ENCODE data around the gene TADA3.

Gene TADA3, protein sequence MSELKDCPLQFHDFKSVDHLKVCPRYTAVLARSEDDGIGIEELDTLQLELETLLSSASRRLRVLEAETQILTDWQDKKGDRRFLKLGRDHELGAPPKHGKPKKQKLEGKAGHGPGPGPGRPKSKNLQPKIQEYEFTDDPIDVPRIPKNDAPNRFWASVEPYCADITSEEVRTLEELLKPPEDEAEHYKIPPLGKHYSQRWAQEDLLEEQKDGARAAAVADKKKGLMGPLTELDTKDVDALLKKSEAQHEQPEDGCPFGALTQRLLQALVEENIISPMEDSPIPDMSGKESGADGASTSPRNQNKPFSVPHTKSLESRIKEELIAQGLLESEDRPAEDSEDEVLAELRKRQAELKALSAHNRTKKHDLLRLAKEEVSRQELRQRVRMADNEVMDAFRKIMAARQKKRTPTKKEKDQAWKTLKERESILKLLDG

DNA sequence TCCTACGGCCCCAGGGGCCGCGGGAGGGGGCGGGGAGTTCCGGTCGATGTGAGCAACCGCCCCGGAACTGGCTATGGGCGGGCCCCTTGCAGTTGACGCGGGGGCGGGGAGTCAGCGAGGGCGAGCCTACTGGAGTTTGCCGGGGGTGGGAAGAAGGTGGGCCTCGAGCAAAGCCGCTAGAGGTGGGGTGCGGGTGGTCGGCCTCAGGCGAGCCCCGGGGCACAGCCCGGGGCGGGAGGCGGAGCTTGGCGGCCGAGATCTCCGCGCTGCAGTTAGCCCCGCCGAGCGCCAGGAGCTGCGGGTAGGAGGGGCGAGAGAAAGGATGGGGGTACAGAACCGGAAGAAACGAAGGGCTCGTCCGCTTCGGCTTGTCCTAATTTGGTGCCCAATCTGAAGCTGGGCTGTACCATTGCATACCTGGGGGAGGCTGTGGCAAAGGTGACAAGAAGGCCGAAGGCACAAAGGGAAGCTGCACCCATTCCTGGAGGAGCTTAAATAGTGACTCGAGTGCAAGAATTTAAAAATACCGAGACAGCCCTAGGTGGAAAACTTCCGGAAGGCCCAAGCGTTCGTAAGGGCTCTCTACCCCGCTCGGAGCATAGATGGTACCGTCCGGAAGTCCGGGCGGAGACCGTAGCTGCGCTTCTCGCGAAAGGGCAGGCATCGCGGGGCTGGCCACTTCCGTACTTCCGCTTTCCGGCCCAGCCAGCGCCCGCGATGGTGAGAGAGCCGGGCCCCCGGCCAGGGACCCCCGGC, at the start of gene TADA3, which contains the start of gene ARPC4:
TADA3 (minus strand) TSS at position 69 of the 756 bp plus-strand sequence. CDS start 1,007 bp downstream, outside the sequence.
ARPC4 (plus strand) TSS at position 678 of the 756 bp plus-strand sequence; CDS start at position 718, 40 bp downstream.
- DNase-seq = peak; percentile 80 to 90

DNA sequence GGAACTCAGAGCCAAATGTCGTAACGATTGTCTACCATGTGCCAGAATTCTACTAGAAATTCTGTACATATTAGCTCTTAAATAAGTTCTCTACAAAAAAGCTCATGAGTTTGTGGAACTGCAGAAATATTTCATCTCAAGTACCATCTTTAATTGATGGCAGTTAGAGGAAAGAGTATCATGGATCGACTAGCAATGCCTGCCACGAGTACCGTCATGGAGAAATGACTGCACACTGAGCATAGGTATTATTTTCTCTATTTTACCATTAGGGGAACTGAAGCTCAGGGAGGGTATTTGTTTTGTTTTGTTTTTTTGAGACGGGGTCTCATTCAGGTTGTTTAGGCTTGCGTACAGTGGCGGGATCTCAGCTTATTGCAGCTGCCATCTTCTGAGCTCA, 48.7 kb upstream of the TADA3 start:
- no peak for DNase-seq

DNA sequence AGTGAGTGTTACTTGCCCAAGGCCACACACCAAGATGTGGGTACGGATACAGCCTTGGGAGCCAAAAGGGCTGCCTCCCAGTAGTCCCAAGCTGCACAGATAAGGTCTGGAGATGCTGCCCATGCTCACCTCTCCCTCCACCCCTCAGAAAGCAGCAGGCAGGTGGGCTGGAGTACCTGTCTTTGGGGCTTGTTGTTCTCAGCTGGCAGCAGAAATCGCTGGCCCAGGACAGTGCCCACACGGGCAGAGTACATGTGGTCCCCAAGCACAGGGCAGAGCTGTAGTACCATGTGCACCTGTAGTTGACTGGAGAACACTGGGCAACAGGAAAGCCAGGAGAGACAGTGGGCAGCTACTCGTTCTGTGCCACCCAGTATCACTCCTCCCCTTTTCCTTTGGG, 46.6 kb upstream of the TADA3 start:
- DNase-seq = no peak

DNA sequence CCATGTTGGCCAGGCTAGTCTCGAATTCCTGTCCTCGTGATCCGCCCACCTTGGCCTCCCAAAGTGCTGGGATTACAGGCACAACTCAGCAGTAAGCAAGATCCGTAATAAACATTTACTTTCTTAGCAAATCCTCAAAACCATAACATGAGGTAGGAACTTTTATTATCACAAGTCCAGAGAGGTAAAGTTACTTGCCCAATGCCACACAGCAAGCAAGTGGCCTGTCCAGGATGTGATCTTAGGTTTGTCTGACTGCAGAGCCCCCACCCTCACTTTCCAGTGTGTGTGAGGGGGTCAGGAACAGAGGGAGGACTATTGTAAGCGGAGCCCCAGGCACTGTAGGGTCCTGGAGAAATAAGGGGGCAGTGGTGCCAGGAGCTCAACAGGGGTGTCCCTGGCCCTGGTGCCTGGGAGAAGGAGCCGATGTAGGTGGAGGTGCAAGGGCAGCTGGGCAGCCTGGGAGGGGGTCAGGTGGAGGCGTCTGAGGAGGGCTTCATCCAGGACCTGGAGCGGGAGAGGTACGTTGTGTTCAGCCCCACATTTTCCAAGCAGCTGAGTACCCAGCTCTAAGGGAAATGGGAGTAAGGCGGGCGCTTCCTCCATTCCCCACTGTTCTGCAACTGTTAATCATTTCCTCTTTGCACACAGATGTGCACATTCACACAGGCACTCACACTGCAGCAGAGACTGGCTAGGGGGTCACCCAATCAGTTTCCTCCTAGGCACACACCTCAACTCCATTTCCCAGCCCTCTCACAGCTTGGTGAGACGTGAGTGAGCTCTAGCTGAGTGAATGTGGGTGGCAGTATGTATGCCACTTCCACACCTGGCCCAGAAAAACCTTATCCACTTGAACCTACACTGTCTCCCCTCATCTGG, 45.7 kb upstream of the TADA3 start:
- no peak for DNase-seq

DNA sequence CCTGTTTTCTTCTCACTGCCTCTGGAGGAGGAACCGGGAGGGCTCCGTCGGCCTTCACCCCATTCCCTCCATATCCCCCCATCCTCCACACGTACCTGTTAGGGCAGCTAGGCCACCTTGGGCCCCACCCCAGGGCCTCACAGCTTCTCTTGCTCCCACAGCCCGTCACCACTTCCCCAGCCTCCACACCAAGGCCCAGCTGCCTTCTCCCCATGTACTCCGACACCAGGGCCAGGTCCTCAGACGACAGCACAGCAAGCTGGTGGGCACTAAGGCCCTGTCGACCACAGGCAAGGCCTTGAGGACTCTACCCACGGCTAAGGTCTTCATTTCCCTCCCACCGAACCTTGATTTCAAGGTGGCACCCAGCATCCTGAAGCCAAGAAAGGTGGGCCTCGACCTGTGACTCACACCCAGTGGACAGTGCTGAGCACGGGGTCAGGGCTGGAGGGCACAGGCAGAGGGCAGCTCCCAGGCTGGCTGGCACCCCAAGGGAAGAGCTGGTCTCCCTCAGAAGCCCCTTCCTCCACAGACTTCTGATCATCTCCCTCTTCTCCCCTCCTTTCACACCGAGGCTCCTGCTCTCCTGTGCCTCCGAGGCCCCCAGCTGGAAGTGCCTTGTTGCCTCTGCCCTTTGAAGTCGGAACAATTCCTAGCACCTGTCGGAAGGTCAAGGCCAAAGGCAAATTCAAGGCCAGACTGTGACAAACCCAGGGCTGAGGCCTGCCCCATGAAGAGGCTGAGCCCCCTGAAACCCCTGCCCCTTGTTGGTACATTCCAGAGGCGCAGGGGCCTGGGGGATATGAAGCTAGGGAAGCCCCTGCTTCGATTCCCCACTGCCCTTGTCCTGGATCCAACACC, 42.5 kb upstream of the TADA3 start:
- DNase-seq = no peak

DNA sequence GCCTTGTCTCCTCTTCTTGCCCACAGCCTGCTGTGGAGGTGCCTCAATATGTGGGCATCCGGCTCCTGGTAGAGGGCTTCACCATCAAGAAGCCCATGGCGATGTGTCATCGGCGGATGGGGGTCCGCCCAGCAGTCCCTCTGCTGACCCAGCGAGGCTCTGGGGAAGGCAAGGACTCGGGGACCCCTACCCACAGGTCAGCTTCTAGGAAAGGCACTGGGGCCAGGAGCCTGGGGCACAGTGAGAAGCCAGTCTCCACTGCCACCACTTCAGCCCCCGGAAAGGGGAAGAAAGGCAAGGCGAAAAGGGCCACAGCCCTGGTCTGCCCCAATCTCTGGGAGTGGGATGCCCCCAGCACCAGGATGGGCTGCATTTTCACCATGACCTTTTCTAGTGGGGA, 40.8 kb upstream of the TADA3 start:
- DNase-seq = no peak

DNA sequence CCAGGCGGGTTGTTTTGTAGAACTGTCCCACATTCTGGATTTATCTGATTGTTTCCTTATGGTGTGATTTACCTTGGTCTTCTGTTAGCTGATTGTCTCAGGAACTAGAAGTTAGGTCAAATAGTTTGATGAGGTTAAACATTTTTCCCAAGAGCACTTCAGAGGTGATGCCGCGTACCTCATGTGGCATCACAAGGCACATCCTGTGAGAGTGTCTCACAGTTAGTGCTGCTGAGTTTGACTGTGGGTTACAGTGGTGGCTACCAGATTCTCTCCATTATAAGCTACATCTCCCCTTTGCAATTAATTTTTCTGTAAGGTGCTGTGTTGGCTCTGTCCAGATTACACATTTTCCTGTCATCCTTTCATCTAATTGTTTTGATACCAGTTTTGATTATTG, 39.0 kb upstream of the TADA3 start:
- no peak for DNase-seq

DNA sequence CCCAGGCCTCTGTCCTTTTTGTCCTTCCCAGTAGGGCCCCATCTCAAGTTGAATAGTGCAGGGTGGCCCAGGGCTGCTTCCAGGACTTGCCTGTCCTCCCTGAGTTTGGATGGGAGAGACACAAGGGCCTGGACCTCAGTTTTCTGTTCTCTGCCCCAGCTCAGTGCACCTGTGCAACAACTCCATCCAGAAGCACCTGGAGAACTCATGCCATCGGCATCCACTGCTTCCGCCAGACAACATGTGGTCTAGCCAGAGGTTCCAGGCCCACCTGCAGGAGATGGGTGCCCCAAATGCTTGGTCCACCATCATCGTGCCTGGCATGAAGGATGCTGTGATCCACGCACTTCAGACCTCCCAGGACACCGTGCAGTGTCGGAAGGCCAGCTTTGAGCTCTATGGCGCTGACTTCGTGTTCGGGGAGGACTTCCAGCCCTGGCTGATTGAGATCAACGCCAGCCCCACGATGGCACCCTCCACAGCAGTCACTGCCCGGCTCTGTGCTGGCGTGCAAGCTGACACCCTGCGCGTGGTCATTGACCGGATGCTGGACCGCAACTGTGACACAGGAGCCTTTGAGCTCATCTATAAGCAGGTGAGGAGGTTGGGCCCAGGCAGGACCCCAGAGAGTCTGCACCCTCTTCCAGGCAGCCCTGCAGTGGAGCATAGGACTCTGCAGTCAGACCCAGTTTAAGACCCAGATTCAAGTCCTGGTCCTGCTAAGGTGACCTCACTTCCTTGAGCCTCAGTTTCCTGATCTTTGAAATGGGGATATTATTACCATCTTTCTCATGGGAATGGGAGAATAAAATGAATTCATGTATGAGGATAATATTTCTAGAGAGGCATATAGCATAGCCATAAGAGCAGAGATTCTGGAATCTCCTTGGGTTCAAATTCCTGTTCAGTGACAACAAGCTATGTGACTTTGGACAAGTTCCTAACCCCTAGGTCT, 36.8 kb upstream of the TADA3 start:
- DNase-seq = no peak

DNA sequence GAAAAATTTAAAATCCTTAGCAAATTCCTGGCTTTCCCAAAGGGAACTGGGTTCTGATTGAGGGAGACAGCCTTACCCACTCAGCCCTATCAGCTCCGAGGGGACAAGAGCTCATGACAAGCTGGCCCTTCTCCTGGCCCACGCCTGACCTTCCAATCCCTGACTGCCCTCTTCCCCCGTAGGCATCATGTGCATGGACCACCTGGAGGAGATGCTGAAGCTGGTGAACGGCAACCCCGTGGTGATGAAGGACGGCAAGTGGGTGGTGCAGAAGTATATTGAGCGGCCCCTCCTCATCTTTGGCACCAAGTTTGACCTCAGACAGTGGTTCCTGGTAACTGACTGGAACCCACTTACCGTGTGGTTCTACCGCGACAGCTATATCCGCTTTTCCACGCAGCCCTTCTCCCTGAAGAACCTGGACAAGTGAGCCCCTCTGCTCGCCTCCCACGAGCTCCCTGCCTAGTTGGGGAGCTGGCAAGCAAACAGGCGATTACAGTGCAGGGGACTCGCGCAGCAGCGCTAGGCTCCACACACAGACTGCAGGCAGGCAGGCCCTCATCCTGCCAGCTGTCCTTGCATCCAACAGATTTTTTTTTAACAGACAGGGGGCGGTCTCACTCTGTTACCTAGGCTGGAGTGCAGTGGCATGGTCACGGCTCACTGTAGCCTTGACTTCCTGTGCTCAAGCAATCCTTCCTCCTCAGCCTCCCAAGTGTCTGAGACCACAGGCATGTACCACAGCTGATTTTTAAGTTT, 34.7 kb upstream of the TADA3 start:
- DNase-seq = no peak

DNA sequence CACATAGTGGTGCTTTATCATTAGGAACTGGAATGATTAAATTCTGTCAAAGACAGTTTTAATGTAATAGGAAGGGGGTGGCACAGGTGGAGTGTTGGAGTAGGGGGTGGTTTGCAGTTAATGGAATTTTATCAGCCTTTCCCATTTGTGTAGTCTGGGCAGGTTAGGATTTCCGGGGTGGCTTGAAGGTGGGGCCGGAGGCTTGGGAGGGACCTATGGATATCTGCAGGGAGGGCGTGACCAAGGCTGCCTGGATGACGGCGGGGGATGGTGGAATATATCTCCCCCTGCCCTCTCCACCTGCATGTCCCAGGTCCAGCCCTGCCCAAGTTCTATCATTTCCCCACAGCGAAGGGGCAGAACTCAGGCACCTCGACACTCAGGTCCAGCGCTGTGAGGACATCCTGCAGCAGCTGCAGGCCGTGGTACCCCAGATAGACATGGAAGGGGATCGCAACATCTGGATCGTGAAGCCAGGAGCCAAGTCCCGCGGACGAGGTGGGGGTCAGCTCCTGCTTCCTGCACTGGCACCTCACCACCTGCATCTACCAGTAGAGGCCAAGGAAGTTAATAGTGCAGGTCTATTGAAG, 33.3 kb upstream of the TADA3 start:
- DNase-seq = no peak

DNA sequence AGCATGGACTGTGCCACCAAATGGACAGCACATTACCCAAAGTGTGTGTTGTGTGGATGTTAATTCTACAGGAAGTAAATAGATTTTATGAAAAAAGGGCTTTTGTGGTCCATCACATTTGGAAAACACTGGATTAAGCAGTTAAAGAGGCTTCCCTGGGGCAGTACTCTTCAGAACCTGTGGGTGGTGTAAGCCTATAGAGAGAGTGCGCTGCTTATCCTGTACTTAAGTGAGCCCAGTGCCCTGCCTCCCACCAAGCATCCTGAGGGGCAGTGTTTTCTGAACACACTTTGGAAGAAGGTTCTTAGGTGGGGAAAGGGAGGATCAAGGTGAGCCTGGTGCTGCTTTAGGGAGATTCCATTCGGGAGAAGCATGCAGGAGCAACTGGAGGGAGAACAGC, 28.7 kb upstream of the TADA3 start:
- DNase-seq = no peak

DNA sequence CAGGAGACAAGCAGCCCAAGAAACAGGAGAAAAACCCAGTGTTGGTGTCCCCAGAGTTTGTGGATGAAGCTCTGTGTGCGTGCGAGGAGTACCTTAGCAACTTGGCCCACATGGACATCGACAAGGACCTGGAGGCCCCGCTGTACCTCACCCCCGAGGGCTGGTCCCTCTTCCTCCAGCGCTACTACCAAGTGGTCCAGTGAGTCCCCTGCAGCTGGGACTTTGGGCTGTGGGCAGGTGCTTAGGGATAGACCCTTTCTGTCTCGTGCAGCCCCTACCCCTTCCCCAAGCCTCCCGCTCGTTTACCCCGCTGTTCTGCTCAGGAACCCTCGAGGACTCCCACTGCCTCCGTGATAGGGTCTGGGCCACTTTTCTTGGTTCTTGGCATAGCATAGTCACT, 28.3 kb upstream of the TADA3 start:
- no peak for DNase-seq

DNA sequence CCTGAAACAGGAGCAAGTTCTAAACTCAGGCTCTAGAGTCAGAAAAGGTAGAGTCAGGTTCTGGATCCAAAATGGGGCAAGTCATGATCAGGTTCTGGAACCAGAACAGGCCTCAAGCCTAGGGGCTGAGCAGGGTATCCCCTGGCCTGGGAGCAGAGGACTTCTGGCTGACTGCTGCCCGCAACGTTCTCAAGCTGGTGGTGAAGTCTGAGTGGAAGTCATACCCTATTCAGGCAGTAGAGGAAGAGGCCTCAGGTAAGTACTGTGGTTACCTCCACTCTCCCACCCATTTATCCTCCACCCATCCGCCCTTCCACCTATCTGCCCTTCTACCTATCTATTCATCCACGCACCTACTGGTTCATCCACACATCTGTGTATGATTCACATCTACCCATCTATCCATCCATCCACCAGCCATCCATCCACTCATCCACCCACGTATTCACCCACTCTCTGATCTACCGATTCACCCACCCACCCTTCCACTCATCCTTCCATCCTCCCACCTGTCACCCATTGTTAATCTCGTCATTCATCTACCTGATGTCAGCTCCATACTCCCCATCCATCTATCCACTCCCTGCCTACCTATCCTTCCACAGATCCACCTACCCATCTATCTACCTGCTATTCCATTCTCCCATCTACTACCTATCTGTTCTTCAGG, 26.5 kb upstream of the TADA3 start:
- no peak for DNase-seq

DNA sequence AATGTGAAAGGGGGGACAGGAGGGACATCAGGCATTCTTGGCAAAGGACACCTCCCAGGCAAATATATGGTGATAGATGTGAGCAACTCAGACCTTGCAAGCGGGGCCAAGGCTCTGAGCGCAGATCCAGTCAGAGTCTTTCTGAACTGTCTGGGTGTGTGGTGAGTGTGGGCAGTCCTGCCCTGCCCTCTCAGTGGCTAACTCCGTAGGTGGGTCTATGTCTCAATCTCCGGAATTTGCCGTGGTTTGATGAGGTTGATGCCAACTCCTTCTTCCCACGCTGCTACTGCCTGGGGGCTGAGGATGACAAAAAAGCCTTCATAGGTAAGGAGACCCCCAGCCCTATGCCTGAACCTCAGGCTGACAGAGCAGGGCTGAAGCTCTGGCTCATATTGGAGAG, 25.2 kb upstream of the TADA3 start:
- DNase-seq = no peak

DNA sequence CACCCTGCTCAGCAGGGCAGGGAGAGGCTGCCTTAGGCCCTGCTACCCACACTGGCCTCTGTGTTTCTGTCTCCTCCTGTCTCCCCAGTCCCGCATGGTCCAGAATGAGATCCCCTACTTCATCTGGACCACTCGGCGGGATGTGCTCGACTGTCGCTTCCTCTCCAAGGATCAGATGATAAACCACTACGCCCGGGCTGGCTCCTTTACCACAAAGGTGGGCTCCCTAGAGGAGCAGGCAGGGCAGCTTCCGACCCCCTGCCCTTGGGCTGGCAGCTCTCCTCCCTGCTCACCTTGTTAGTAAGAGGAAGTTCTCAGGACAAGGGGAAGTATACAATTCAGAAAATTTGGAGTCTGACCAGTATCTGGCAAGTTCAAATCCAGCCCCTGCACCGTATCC, 23.7 kb upstream of the TADA3 start:
- DNase-seq = no peak

DNA sequence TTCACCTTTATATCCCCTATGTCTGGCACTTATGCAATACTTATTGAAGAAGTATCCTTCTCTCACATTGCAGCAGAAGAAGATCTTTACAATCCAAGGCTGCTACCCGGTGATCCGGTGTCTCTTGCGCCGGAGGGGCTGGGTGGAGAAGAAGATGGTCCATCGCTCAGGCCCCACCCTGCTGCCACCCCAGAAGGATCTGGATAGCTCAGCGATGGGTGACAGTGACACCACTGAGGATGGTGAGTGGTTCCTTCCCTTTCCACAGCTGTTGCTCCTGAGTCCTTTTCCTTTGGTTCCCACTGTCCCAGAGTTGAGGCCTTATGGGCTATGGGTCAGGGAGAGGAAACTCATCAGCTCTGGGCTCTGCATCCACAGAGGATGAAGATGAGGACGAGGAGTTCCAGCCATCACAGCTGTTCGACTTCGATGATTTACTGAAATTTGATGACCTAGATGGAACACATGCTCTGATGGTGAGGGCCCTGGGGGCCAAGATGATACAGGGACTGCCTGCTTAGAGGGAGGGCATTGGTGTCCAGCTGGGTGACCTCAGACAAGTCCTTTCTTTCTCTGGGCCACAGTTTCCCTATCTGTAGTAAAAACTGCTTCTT, 20.7 kb upstream of the TADA3 start:
- DNase-seq = no peak

DNA sequence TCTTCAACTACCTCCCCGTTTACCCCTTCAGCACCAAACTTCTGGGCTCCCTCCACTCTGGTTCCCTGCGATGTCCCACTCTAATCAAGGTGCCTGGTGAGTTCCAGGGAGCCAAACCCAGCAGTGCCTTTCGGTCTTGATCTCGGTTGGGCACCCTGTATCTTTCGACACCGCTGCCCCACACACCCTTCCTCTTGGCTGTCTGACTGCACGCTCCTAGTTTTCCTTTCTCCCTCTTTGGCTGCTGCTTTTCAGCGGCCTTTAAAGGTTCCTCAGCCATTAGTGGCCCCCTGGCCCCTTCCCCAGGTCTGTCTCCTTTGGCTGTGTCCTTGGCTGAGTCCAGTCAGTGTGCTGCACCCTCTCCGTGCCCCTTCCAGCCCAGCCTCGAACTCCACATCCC, 18.6 kb upstream of the TADA3 start:
- no peak for DNase-seq

DNA sequence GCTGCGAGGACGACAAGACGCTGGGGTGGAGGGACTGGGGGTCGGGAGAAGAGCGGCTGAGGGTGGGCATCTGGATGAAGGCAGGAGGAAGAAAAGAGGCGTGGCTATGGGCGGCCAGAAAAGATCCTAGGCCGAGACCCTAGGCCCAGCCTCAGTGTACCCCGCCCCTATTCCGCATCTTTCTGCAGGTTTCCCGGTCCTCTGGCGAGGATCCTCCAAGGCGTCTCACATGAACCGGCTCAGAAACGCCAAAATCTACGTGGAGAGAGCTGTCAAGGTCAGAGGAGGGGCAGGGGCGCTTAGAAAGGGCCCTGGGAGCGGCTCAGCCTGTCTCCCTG, 18.1 kb upstream of the TADA3 start:
- no peak for DNase-seq
